ENCODE data around the gene ZBTB4.

ZBTB4 gene

GRCh38 chr17:7443499-7444485, 35.6 kb downstream of the ZBTB4 start:
- Histone ChIP-seq H3K36me3 (ENCODE audit: control insufficient read depth, insufficient read depth, low read length) (no peaks in the 10 kb centered on the region), H3K4me1 (ENCODE audit: control insufficient read depth, insufficient read depth, low read length, poor library complexity, severe bottlenecking) (peaks cover 37% of the 10 kb centered on the region), H3K9me3 (ENCODE audit: control insufficient read depth, low read length) (no peaks in the 10 kb centered on the region), H3K27me3 (replicated peaks; ENCODE audit: control insufficient read depth, insufficient read depth, low read length, poor library complexity, severe bottlenecking) (peaks cover 51% of the 10 kb centered on the region), H3K4me3 (ENCODE audit: insufficient read depth, low read depth, low read length, poor library complexity, severe bottlenecking) (no peak overlapping the region), H3K27ac (ENCODE audit: insufficient read depth, low read length, poor library complexity, severe bottlenecking) (no peak overlapping the region)
- DNase-seq, result no peak

GRCh38 chr17:7442142-7442541, 37.3 kb downstream of the ZBTB4 start:
- no peak overlapping the region for H3K27ac ChIP-seq (ENCODE audit: insufficient read depth, low read length, poor library complexity, severe bottlenecking)
- H3K4me3 ChIP-seq (ENCODE audit: insufficient read depth, low read depth, low read length, poor library complexity, severe bottlenecking), result no peak overlapping the region
- peaks cover 53% of the 10 kb centered on the region for H3K27me3 ChIP-seq (replicated peaks; ENCODE audit: control insufficient read depth, insufficient read depth, low read length, poor library complexity, severe bottlenecking)
- H3K9me3 ChIP-seq (ENCODE audit: control insufficient read depth, low read length), result no peaks in the 10 kb centered on the region
- DNase-seq, result no peak
- H3K4me1 ChIP-seq (ENCODE audit: control insufficient read depth, insufficient read depth, low read length, poor library complexity, severe bottlenecking), result peaks cover 54% of the 10 kb centered on the region
- H3K36me3 ChIP-seq (ENCODE audit: control insufficient read depth, insufficient read depth, low read length), result no peaks in the 10 kb centered on the region

- Histone ChIP-seq H3K36me3 (ENCODE audit: control insufficient read depth, insufficient read depth, low read length) (no peaks in the 10 kb centered on the region), H3K27ac (ENCODE audit: insufficient read depth, low read length, poor library complexity, severe bottlenecking) (no peak overlapping the region), H3K9me3 (ENCODE audit: control insufficient read depth, low read length) (no peaks in the 10 kb centered on the region), H3K4me1 (ENCODE audit: control insufficient read depth, insufficient read depth, low read length, poor library complexity, severe bottlenecking) (peaks cover 55% of the 10 kb centered on the region), H3K4me3 (ENCODE audit: insufficient read depth, low read depth, low read length, poor library complexity, severe bottlenecking) (no peak overlapping the region), H3K27me3 (replicated peaks; ENCODE audit: control insufficient read depth, insufficient read depth, low read length, poor library complexity, severe bottlenecking) (peaks cover 44% of the 10 kb centered on the region)
- DNase-seq, result no peak
These were observed 38.2 kb downstream of the ZBTB4 start for GRCh38 chr17:7441266-7441665.

GRCh38 chr17:7440834-7441195, 38.6 kb downstream of the ZBTB4 start:
- no peak for DNase-seq
- Histone ChIP-seq H3K9me3 (ENCODE audit: control insufficient read depth, low read length) (no peaks in the 10 kb centered on the region), H3K27ac (ENCODE audit: insufficient read depth, low read length, poor library complexity, severe bottlenecking) (no peak overlapping the region), H3K36me3 (ENCODE audit: control insufficient read depth, insufficient read depth, low read length) (no peaks in the 10 kb centered on the region), H3K27me3 (replicated peaks; ENCODE audit: control insufficient read depth, insufficient read depth, low read length, poor library complexity, severe bottlenecking) (peaks cover 39% of the 10 kb centered on the region), H3K4me1 (ENCODE audit: control insufficient read depth, insufficient read depth, low read length, poor library complexity, severe bottlenecking) (peaks cover 55% of the 10 kb centered on the region), H3K4me3 (ENCODE audit: insufficient read depth, low read depth, low read length, poor library complexity, severe bottlenecking) (no peak overlapping the region)

GRCh38 chr17:7440113-7440833, 39.2 kb downstream of the ZBTB4 start:
- no peaks in the 10 kb centered on the region for H3K9me3 ChIP-seq (ENCODE audit: control insufficient read depth, low read length)
- DNase-seq, result no peak
- H3K27ac ChIP-seq (ENCODE audit: insufficient read depth, low read length, poor library complexity, severe bottlenecking), result no peak overlapping the region
- H3K27me3 ChIP-seq (replicated peaks; ENCODE audit: control insufficient read depth, insufficient read depth, low read length, poor library complexity, severe bottlenecking), result peaks cover 34% of the 10 kb centered on the region
- peak overlapping the region; percentile 32 for H3K4me3 ChIP-seq (ENCODE audit: insufficient read depth, low read depth, low read length, poor library complexity, severe bottlenecking)
- H3K36me3 ChIP-seq (ENCODE audit: control insufficient read depth, insufficient read depth, low read length), result no peaks in the 10 kb centered on the region
- peaks cover 55% of the 10 kb centered on the region for H3K4me1 ChIP-seq (ENCODE audit: control insufficient read depth, insufficient read depth, low read length, poor library complexity, severe bottlenecking)

- Histone ChIP-seq H3K36me3 (ENCODE audit: control insufficient read depth, insufficient read depth, low read length) (no peaks in the 10 kb centered on the region), H3K9me3 (ENCODE audit: control insufficient read depth, low read length) (no peaks in the 10 kb centered on the region), H3K4me3 (ENCODE audit: insufficient read depth, low read depth, low read length, poor library complexity, severe bottlenecking) (peak within 1 kb of the TSS; percentile 32), H3K4me1 (ENCODE audit: control insufficient read depth, insufficient read depth, low read length, poor library complexity, severe bottlenecking) (peaks cover 52% of the 10 kb centered on the region), H3K27ac (ENCODE audit: insufficient read depth, low read length, poor library complexity, severe bottlenecking) (no peak within 1 kb of the TSS), H3K27me3 (replicated peaks; ENCODE audit: control insufficient read depth, insufficient read depth, low read length, poor library complexity, severe bottlenecking) (peaks cover 31% of the 10 kb centered on the region)
- DNase-seq, result no peak
These were observed 39.8 kb downstream of the ZBTB4 start, which contains the start of gene FGF11 for GRCh38 chr17:7439462-7440112. Gene FGF11 (plus strand): TSS chr17:7439512. CDS start chr17:7439621, 109 bp downstream.

GRCh38 chr17:7438656-7439460, 40.6 kb downstream of the ZBTB4 start:
- Histone ChIP-seq H3K27ac (ENCODE audit: insufficient read depth, low read length, poor library complexity, severe bottlenecking) (no peak overlapping the region), H3K36me3 (ENCODE audit: control insufficient read depth, insufficient read depth, low read length) (no peaks in the 10 kb centered on the region), H3K4me1 (ENCODE audit: control insufficient read depth, insufficient read depth, low read length, poor library complexity, severe bottlenecking) (peaks cover 52% of the 10 kb centered on the region), H3K4me3 (ENCODE audit: insufficient read depth, low read depth, low read length, poor library complexity, severe bottlenecking) (no peak overlapping the region), H3K27me3 (replicated peaks; ENCODE audit: control insufficient read depth, insufficient read depth, low read length, poor library complexity, severe bottlenecking) (peaks cover 31% of the 10 kb centered on the region), H3K9me3 (ENCODE audit: control insufficient read depth, low read length) (no peaks in the 10 kb centered on the region)
- DNase-seq, result no peak

GRCh38 chr17:7437950-7438614, 41.3 kb downstream of the ZBTB4 start:
- Histone ChIP-seq H3K27me3 (replicated peaks; ENCODE audit: control insufficient read depth, insufficient read depth, low read length, poor library complexity, severe bottlenecking) (peaks cover 31% of the 10 kb centered on the region), H3K36me3 (ENCODE audit: control insufficient read depth, insufficient read depth, low read length) (no peaks in the 10 kb centered on the region), H3K4me1 (ENCODE audit: control insufficient read depth, insufficient read depth, low read length, poor library complexity, severe bottlenecking) (peaks cover 52% of the 10 kb centered on the region), H3K27ac (ENCODE audit: insufficient read depth, low read length, poor library complexity, severe bottlenecking) (no peak overlapping the region), H3K9me3 (ENCODE audit: control insufficient read depth, low read length) (no peaks in the 10 kb centered on the region), H3K4me3 (ENCODE audit: insufficient read depth, low read depth, low read length, poor library complexity, severe bottlenecking) (no peak overlapping the region)
- peak in 1 of 3 donors; percentile 29 for DNase-seq

- no peak overlapping the region for H3K27ac ChIP-seq (ENCODE audit: insufficient read depth, low read length, poor library complexity, severe bottlenecking)
- H3K4me3 ChIP-seq (ENCODE audit: insufficient read depth, low read depth, low read length, poor library complexity, severe bottlenecking), result peak overlapping the region; percentile 29
- H3K27me3 ChIP-seq (replicated peaks; ENCODE audit: control insufficient read depth, insufficient read depth, low read length, poor library complexity, severe bottlenecking), result peaks cover 31% of the 10 kb centered on the region
These were observed 42.0 kb downstream of the ZBTB4 start for GRCh38 chr17:7437369-7437863.

More at GRCh38 chr17:7437369-7437863, 42.0 kb downstream of the ZBTB4 start:
- DNase-seq, result no peak
- peaks cover 52% of the 10 kb centered on the region for H3K4me1 ChIP-seq (ENCODE audit: control insufficient read depth, insufficient read depth, low read length, poor library complexity, severe bottlenecking)
- no peaks in the 10 kb centered on the region for H3K36me3 ChIP-seq (ENCODE audit: control insufficient read depth, insufficient read depth, low read length)
- H3K9me3 ChIP-seq (ENCODE audit: control insufficient read depth, low read length), result no peaks in the 10 kb centered on the region
